ENCODE measurements around the gene KLHL29. TPM values are rescaled to one million over a fixed set of nuclear protein-coding genes. Genes with fewer than 3 reads are reported as not detected.

Gene KLHL29
- total and polyA plus RNA-seq, 7 experiments from 2014 or later: 0.59 to 6.5 (median 5.6) TPM

DNA sequence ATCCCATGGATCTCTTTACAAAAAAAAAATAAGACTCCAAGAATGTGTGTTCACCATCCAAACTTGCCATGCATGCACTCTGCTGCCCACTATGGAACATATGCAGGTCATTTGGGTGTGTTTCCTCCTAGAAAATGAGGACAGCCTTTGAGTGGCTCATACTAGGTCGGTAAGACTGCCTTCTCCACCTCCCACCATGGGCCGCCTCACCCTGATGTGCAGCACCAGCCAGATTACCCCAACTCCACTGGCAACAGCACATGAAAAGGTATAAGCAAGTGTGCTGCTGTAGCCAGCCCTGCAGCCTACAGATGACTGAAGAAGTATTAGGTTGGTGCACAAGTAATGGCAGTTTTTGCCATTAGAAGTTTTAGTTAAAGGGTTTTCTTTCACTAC is 327.8 kb downstream of the KLHL29 start:
- peak overlapping the region in 2 of 9 donors; percentile 12 to 24 for H3K27ac Mint-ChIP-seq
- no peaks in the 10 kb centered on the region for H3K4me1 ChIP-seq (ENCODE audit: control insufficient read depth in 2 of 2, insufficient read depth in 2 of 2, low read length in 2 of 2)
- peaks cover 0 to 6% (median 0%) of the 10 kb centered on the region in 7 donors for H3K4me1 Mint-ChIP-seq
- H3K36me3 Mint-ChIP-seq: peaks cover 0 to 52% (median 41%) of the 10 kb centered on the region in 5 donors
- H3K36me3 ChIP-seq (ENCODE audit: control insufficient read depth in 2 of 3, insufficient read depth in 3 of 3, low read length in 3 of 3): peaks cover 0 to 27% (median 0%) of the 10 kb centered on the region in 3 experiments
- no peaks in the 10 kb centered on the region for H3K27me3 Mint-ChIP-seq
- ChIA-PET CTCF (no interaction called here), POLR2A (no interaction called here)
- no peak for ATAC-seq
- no peak for DNase-seq
- H3K9me3 Mint-ChIP-seq: no peaks in the 10 kb centered on the region
- H3K4me3 ChIP-seq (ENCODE audit: low read length): no peak overlapping the region
- no peak overlapping the region for H3K27ac ChIP-seq (ENCODE audit: low read depth, low read length)
- intact Hi-C loops (cut with micrococcal nuclease): no loop called here
- H3K27me3 ChIP-seq (ENCODE audit: control insufficient read depth in 2 of 2, insufficient read depth in 2 of 2, low read length in 2 of 2): no peaks in the 10 kb centered on the region
- H3K9me3 ChIP-seq (ENCODE audit: control insufficient read depth in 2 of 3, low read length in 3 of 3): no peaks in the 10 kb centered on the region
- no peak overlapping the region for H3K4me3 Mint-ChIP-seq

DNA sequence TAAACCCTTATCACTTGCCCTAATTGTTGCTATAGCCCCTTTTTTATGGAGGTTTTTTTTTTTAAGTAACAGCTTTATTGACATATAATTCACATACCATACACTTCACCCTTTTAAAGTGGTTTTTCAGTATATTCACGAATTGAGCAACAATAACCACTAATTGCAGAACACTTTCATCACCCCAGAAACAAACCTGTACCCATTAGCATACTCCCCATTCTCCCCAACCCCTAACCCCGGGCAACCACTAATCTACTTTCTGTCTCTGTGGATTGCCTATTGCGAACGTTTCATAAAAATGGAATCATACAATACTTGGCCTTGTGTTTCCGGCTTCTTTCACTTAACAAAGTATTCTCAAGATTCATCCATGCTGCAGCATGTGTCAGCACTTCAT is 328.4 kb downstream of the KLHL29 start:
- intact Hi-C loops (cut with micrococcal nuclease): no loop called here
- H3K27ac ChIP-seq (ENCODE audit: low read depth, low read length): no peak overlapping the region
- ATAC-seq: no peak
- no peak overlapping the region for H3K27ac Mint-ChIP-seq
- H3K4me1 Mint-ChIP-seq: peaks cover 0 to 6% (median 0%) of the 10 kb centered on the region in 7 donors
- no peaks in the 10 kb centered on the region for H3K4me1 ChIP-seq (ENCODE audit: control insufficient read depth in 2 of 2, insufficient read depth in 2 of 2, low read length in 2 of 2)
- peaks cover 0 to 51% (median 44%) of the 10 kb centered on the region in 5 donors for H3K36me3 Mint-ChIP-seq
- no peak overlapping the region for H3K4me3 ChIP-seq (ENCODE audit: low read length)
- CTCF ChIA-PET: no interaction called here
- no peak overlapping the region for H3K4me3 Mint-ChIP-seq
- POLR2A ChIA-PET: no interaction called here
- peaks cover 0 to 25% (median 0%) of the 10 kb centered on the region in 3 experiments for H3K36me3 ChIP-seq (ENCODE audit: control insufficient read depth in 2 of 3, insufficient read depth in 3 of 3, low read length in 3 of 3)
- H3K27me3 ChIP-seq (ENCODE audit: control insufficient read depth in 2 of 2, insufficient read depth in 2 of 2, low read length in 2 of 2): no peaks in the 10 kb centered on the region
- no peaks in the 10 kb centered on the region for H3K9me3 Mint-ChIP-seq
- no peaks in the 10 kb centered on the region for H3K9me3 ChIP-seq (ENCODE audit: control insufficient read depth in 2 of 3, low read length in 3 of 3)
- DNase-seq: no peak
- no peaks in the 10 kb centered on the region for H3K27me3 Mint-ChIP-seq

DNA sequence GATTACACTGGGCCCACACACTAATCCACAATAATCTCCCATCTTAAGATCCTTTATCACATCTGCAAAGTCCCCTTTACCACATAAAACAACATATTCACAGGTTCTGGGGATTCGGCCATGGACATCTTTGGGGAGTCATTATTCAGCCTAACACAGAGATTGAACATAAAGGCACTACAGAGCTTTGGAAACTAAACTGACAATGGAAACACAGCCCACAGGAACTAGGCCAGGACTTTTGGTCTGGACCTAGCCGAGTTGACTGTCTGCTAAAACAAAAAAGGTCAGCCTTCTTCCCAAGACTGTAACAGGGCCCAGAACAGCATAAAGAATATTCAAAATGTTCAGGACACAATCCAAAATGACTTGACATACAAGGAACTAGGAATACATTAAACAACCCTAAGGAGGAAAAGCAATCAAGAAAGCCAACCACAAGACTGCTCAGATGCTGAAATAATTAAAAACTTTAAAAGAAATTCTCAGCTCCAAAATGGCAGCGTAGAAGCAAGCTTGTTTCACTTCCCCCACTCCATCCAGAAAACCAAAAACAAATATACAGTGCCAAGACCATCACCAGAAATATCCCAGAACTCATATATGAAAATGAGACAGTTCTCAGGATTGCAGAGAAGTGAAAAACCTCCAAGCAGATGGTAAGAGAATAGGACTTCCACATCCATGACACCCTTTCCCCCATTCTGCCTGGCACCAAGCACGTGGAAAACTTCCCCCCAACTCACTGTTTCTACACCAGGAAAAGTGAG is 334.1 kb downstream of the KLHL29 start:
- DNase-seq (no peak), ATAC-seq (no peak)
- Mint-ChIP-seq H3K4me1 (peaks cover 0 to 10% (median 0%) of the 10 kb centered on the region in 7 donors), H3K36me3 (peaks cover 9 to 69% (median 56%) of the 10 kb centered on the region in 5 donors), H3K27me3 (no peaks in the 10 kb centered on the region), H3K4me3 (no peak overlapping the region), H3K9me3 (peaks cover 3 to 23% (median 18%) of the 10 kb centered on the region in 11 donors), H3K27ac (no peak overlapping the region)
- peaks cover 0 to 10% (median 0%) of the 10 kb centered on the region in 3 experiments for H3K36me3 ChIP-seq (ENCODE audit: control insufficient read depth in 2 of 3, insufficient read depth in 3 of 3, low read length in 3 of 3)
- H3K27me3 ChIP-seq (ENCODE audit: control insufficient read depth in 2 of 2, insufficient read depth in 2 of 2, low read length in 2 of 2): no peaks in the 10 kb centered on the region
- ChIA-PET POLR2A (no interaction called here), CTCF (no interaction called here)
- H3K4me1 ChIP-seq (ENCODE audit: control insufficient read depth in 2 of 2, insufficient read depth in 2 of 2, low read length in 2 of 2): no peaks in the 10 kb centered on the region
- intact Hi-C loops (cut with micrococcal nuclease): no loop called here
- peaks cover 0 to 7% (median 0%) of the 10 kb centered on the region in 3 experiments for H3K9me3 ChIP-seq (ENCODE audit: control insufficient read depth in 2 of 3, low read length in 3 of 3)
- H3K4me3 ChIP-seq (ENCODE audit: low read length): no peak overlapping the region
- no peak overlapping the region for H3K27ac ChIP-seq (ENCODE audit: low read depth, low read length)

DNA sequence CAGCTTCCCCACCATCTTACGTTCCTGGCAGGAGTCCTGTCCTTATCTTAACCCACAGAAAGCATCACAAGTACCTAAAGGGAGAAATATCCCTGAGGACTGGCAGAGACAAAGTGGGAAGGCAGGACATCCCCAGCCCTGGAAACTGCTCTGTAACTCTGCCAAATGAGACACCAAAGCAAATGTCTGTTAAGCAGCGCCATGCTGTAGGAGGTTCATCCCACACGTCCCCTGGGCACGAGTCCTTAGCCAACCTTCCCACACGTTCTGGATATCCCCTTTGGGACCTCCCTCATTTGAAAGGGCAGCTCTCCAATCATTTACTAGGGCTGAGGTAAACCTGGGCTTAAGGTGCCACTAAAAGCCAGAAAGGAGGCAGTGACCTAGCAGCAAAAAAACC is 334.7 kb downstream of the KLHL29 start:
- DNase-seq (no peak), ATAC-seq (no peak)
- H3K27ac ChIP-seq (ENCODE audit: low read depth, low read length): no peak overlapping the region
- no peaks in the 10 kb centered on the region for H3K4me1 ChIP-seq (ENCODE audit: control insufficient read depth in 2 of 2, insufficient read depth in 2 of 2, low read length in 2 of 2)
- Mint-ChIP-seq H3K27me3 (no peaks in the 10 kb centered on the region), H3K36me3 (peaks cover 9 to 69% (median 62%) of the 10 kb centered on the region in 5 donors), H3K27ac (peak overlapping the region in 1 of 9 donors; percentile 10), H3K4me1 (peaks cover 0 to 10% (median 0%) of the 10 kb centered on the region in 7 donors), H3K4me3 (no peak overlapping the region), H3K9me3 (peaks cover 3 to 29% (median 18%) of the 10 kb centered on the region in 11 donors)
- intact Hi-C loops (cut with micrococcal nuclease): no loop called here
- H3K36me3 ChIP-seq (ENCODE audit: control insufficient read depth in 2 of 3, insufficient read depth in 3 of 3, low read length in 3 of 3): peaks cover 0 to 10% (median 0%) of the 10 kb centered on the region in 3 experiments
- ChIA-PET POLR2A (no interaction called here), CTCF (no interaction called here)
- peaks cover 0 to 7% (median 0%) of the 10 kb centered on the region in 3 experiments for H3K9me3 ChIP-seq (ENCODE audit: control insufficient read depth in 2 of 3, low read length in 3 of 3)
- no peak overlapping the region for H3K4me3 ChIP-seq (ENCODE audit: low read length)
- H3K27me3 ChIP-seq (ENCODE audit: control insufficient read depth in 2 of 2, insufficient read depth in 2 of 2, low read length in 2 of 2): no peaks in the 10 kb centered on the region

DNA sequence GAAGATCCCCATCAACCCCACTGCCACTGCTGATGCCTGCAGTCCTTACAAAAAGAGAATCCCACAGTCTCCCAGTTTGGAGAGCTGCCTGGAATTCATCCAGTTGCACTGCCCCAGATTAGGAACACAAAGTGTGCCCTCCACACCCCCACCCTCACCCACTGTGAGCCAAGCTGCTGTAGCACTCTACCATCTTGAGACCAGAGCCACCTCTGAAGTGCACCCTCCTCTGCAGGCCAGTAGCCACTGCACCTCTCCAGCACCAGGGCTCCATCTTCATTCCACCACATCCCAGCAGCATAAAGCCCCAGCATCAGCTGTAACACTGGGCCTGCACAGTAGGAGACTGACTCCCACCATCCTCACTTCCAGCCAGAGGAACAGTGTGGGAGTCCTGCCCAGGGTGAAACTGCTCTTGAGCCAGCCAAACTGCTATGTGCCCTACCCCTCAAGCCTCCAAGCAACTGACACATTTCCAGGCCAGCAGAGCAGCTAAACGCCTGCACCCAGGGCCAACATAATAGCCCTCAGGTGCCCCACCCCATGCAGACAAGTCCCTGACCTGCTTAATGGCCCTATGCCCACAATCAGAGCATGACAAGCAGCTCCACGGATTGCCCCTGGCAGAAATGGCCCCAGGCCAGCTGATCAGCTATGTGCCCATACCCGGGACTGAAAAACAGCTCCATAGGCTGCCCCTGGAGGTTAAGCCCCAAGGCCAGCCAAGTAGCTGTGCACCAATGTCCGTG is 335.9 kb downstream of the KLHL29 start:
- CTCF ChIA-PET: no interaction called here

DNA sequence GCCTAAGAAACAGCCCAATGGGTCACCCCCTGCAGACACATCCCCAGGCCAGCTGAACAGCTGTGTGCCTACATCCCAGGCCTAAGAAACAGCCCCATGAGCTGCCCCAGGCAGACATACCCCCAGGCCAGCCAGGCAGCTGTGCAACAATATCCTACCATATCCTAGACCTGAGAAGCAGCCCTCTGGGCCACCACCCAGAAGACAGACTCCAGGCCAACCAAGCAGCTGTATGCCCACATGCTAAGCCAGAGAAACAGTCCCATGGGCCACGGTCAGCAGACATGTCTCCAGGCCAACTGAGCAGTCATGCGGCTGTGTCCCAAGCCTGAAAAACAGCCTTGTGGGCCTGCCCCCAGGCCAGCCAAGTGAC is 336.5 kb downstream of the KLHL29 start:
- H3K27ac ChIP-seq (ENCODE audit: low read depth, low read length): no peak overlapping the region
- Mint-ChIP-seq H3K27ac (no peak overlapping the region), H3K9me3 (peaks cover 3 to 46% (median 28%) of the 10 kb centered on the region in 11 donors), H3K36me3 (peaks cover 15 to 80% (median 72%) of the 10 kb centered on the region in 5 donors), H3K4me1 (peaks cover 0 to 10% (median 0%) of the 10 kb centered on the region in 7 donors), H3K27me3 (no peaks in the 10 kb centered on the region), H3K4me3 (no peak overlapping the region)
- no peaks in the 10 kb centered on the region for H3K4me1 ChIP-seq (ENCODE audit: control insufficient read depth in 2 of 2, insufficient read depth in 2 of 2, low read length in 2 of 2)
- H3K9me3 ChIP-seq (ENCODE audit: control insufficient read depth in 2 of 3, low read length in 3 of 3): peaks cover 0 to 7% (median 4%) of the 10 kb centered on the region in 3 experiments
- no peak for DNase-seq
- ChIA-PET POLR2A (no interaction called here), CTCF (no interaction called here)
- no peaks in the 10 kb centered on the region for H3K27me3 ChIP-seq (ENCODE audit: control insufficient read depth in 2 of 2, insufficient read depth in 2 of 2, low read length in 2 of 2)
- H3K36me3 ChIP-seq (ENCODE audit: control insufficient read depth in 2 of 3, insufficient read depth in 3 of 3, low read length in 3 of 3): peaks cover 0 to 19% (median 3%) of the 10 kb centered on the region in 3 experiments
- intact Hi-C loops (cut with micrococcal nuclease): no loop called here
- no peak for ATAC-seq
- H3K4me3 ChIP-seq (ENCODE audit: low read length): no peak overlapping the region

More for the DNA sequence above, 335.9 kb downstream of the KLHL29 start:
- no peak for DNase-seq
- H3K27ac Mint-ChIP-seq: no peak overlapping the region
- peak overlapping the region in 1 of 10 donors; percentile 4 for H3K4me3 Mint-ChIP-seq
- intact Hi-C loops (cut with micrococcal nuclease): no loop called here
- no peaks in the 10 kb centered on the region for H3K27me3 Mint-ChIP-seq
- Histone ChIP-seq H3K4me1 (ENCODE audit: control insufficient read depth in 2 of 2, insufficient read depth in 2 of 2, low read length in 2 of 2) (no peaks in the 10 kb centered on the region), H3K27me3 (ENCODE audit: control insufficient read depth in 2 of 2, insufficient read depth in 2 of 2, low read length in 2 of 2) (no peaks in the 10 kb centered on the region), H3K27ac (ENCODE audit: low read depth, low read length) (no peak overlapping the region), H3K36me3 (ENCODE audit: control insufficient read depth in 2 of 3, insufficient read depth in 3 of 3, low read length in 3 of 3) (peaks cover 0 to 13% (median 3%) of the 10 kb centered on the region in 3 experiments), H3K9me3 (ENCODE audit: control insufficient read depth in 2 of 3, low read length in 3 of 3) (peaks cover 0 to 7% (median 2%) of the 10 kb centered on the region in 3 experiments), H3K4me3 (ENCODE audit: low read length) (no peak overlapping the region)
- H3K4me1 Mint-ChIP-seq: peaks cover 0 to 10% (median 0%) of the 10 kb centered on the region in 7 donors
- H3K9me3 Mint-ChIP-seq: peaks cover 3 to 41% (median 26%) of the 10 kb centered on the region in 11 donors
- POLR2A ChIA-PET: no interaction called here
- H3K36me3 Mint-ChIP-seq: peaks cover 15 to 79% (median 72%) of the 10 kb centered on the region in 5 donors
- no peak for ATAC-seq

Data from naive thymus-derived CD4-positive, alpha-beta T cell (primary cell).